Ovary (tissue), 3 donors: Measurements from ENCODE around the gene ERBB2.

Source experiments
- CTCF ChIP-seq, 3 donors: fragments of 450-650 bp in 2 of 3; fragments of 200-600 bp in 1 of 3; IDR thresholded peaks; one replicate each; pipeline versions ENCODE4 v1.5.1 to v1.8.0; 2016 to 2022; ENCODE audit warnings: antibody characterized with exemption in 3 of 3, mild to moderate bottlenecking in 1 of 3
- EP300 ChIP-seq: sonication (generic); formaldehyde crosslinking; IDR thresholded peaks from one replicate; pipeline ENCODE4 v1.6.1; 2017; ENCODE audit warnings: antibody characterized with exemption
- POLR2A ChIP-seq: fragments of 450-650 bp; IDR thresholded peaks from one replicate; pipeline ENCODE4 v1.6.1; 2017; ENCODE audit warnings: antibody characterized with exemption, mild to moderate bottlenecking, moderate library complexity
- donor health status: DM: no; HTN: no; CAD: no.

- TF ChIP-seq CTCF (IDR thresholded peaks at IDR 0.05) (no peak), POLR2A (no peak), EP300 (no peak)
Measured at GRCh38 chr17:39706921-39707337, 7.1 kb downstream of the ERBB2 start.
